Spleen (tissue), 7 donors: Measurements from ENCODE around the gene PM20D2.

ENCODE experiments used
- CTCF ChIP-seq, 11 experiments: fragments of 200-600 bp in 7 of 11; fragments of 450-650 bp in 4 of 11; sonication (generic) in 4 of 11; IDR thresholded peaks in 8 of 11; conservative IDR thresholded peaks in 3 of 11; 1 replicate in 7 of 11; 2 replicates in 4 of 11; pipeline versions ENCODE4 v1.4.0 to v1.8.0; 2016 to 2021; ENCODE audit warnings: antibody characterized with exemption in 11 of 11, inconsistent platforms in 4 of 11, mild to moderate bottlenecking in 1 of 11
- POLR2A ChIP-seq, 3 donors: fragments of 450-650 bp; IDR thresholded peaks; one replicate each; pipeline ENCODE4 v1.5.1; 2017; ENCODE audit warnings: antibody characterized with exemption in 3 of 3, mild to moderate bottlenecking in 1 of 3
- POLR2AphosphoS5 ChIP-seq, 3 donors: sonication (generic); formaldehyde crosslinking; IDR thresholded peaks; one replicate each; pipeline ENCODE4 v1.5.1; 2017; ENCODE audit warnings: antibody characterized with exemption in 3 of 3
- donor health status: DM: no; HTN: no; CAD: no; lungs with moderate emphysema.
- donor health status: DM: no; HTN: no; CAD: no.
- donor health status: DM: no; HTN: no; CAD: no.

GRCh38 chr6:89160331-89161092, 14.7 kb downstream of the PM20D2 start:
- TF ChIP-seq CTCF (IDR thresholded peaks at IDR 0.05 in 8 of 11, conservative IDR thresholded peaks at IDR 0.05 in 3 of 11) = no peak
- TF ChIP-seq POLR2AphosphoS5 (IDR thresholded peaks at IDR 0.05) = no peak
- TF ChIP-seq POLR2A (IDR thresholded peaks at IDR 0.05) = no peak
